Measurements from ENCODE around the gene LTBP2. TPM values are rescaled to one million over a fixed set of nuclear protein-coding genes. Genes with fewer than 3 reads are reported as not detected.

LTBP2 gene
- total and polyA plus RNA-seq, 7 donors = 0.46 to 71.2 (median 12.1) TPM

GRCh38 chr14:74472601-74473000 lies 139.4 kb downstream of the LTBP2 start:
- WGBS, 2 donors = 87 to 91% methylated on average over 2 of the region's 2 CpGs
- DNase-seq = no peak
- Histone ChIP-seq H3K4me3 (no peak overlapping the region), H3K9me3 (no peaks in the 10 kb centered on the region), H3K4me1 (no peaks in the 10 kb centered on the region), H3K27ac (no peak overlapping the region), H3K36me3 (peaks cover 0 to 37% (median 4%) of the 10 kb centered on the region in 4 donors), H3K27me3 (no peaks in the 10 kb centered on the region)
- TF ChIP-seq POLR2AphosphoS5 (IDR thresholded peaks at IDR 0.05) (no peak), CTCF (IDR thresholded peaks at IDR 0.05) (no peak), EP300 (IDR thresholded peaks at IDR 0.05) (no peak), POLR2A (IDR thresholded peaks at IDR 0.05) (no peak)
- intact Hi-C loops (cut with DNase I) = no loop called here

DNA sequence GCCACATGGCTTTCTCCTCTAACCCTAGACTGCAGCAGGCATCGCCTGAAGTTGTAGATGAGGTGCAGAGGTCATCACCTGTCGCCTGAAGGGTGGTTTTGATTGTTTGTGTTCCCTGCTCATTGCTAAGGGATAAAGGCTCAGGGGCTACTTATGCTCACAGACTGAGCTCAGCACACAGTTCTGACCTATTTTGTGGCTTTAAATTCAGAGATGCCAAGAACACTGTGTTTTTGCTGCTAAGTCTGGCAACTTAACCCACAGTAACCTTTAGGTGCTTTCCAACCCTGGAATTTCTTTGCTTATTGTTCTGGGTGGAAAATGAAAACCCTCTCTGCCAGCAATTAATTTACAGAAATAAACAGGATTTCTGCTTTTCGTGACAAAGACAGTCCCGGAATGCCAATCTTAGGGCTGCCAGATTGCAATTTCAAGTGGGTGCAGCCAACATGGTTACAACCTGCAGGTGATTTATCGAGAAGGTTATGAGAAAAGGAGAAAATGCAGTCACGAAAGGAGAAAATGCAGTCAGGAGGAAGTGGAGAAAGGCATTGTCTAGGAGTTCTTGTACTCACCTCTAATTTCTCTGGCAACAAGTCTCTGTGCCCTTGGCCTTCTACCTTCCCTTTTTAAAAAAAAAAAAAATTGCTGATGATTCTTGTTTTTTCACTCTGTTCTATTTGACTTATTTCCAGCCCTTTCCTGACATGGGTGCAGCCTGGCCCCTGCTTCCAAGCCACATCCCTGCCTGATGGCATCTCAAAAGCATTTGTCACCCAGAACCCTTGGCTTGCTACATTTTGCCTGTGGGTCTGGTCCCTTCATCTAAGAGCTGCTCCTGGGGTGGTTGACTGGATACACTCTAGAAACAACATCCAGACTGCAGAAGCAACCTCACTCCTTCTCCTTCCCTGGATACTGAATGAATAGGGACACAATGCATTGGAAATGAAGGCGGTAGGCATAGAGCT lies 142.2 kb downstream of the LTBP2 start:
- intact Hi-C loops (cut with DNase I) = no loop called here
- TF ChIP-seq CTCF (IDR thresholded peaks at IDR 0.05) (no peak), EP300 (IDR thresholded peaks at IDR 0.05) (no peak), POLR2AphosphoS5 (IDR thresholded peaks at IDR 0.05) (no peak), POLR2A (IDR thresholded peaks at IDR 0.05) (no peak)
- Histone ChIP-seq H3K27me3 (no peaks in the 10 kb centered on the region), H3K4me3 (no peak overlapping the region), H3K27ac (no peak overlapping the region), H3K36me3 (peaks cover 0 to 15% (median 4%) of the 10 kb centered on the region in 4 donors), H3K4me1 (no peaks in the 10 kb centered on the region), H3K9me3 (no peaks in the 10 kb centered on the region)
- 86 to 89% methylated on average over 7 of the region's 7 CpGs for WGBS, 2 donors
- no peak for DNase-seq

- no peak overlapping the region for H3K4me3 ChIP-seq
- intact Hi-C loops (cut with DNase I) = no loop called here
- no peaks in the 10 kb centered on the region for H3K4me1 ChIP-seq
- TF ChIP-seq EP300 (IDR thresholded peaks at IDR 0.05) = no peak
- TF ChIP-seq CTCF (IDR thresholded peaks at IDR 0.05) = no peak
- TF ChIP-seq POLR2A (IDR thresholded peaks at IDR 0.05) = no peak
- TF ChIP-seq POLR2AphosphoS5 (IDR thresholded peaks at IDR 0.05) = no peak
- no peak for DNase-seq
- H3K27ac ChIP-seq = no peak overlapping the region
- 93 to 94% methylated on average over 3 of the region's 3 CpGs for WGBS, 2 donors
- H3K36me3 ChIP-seq = peaks cover 0 to 4% (median under 1%) of the 10 kb centered on the region in 4 donors
- no peaks in the 10 kb centered on the region for H3K27me3 ChIP-seq
- H3K9me3 ChIP-seq = no peaks in the 10 kb centered on the region
Measured at GRCh38 chr14:74468513-74468912, 143.5 kb downstream of the LTBP2 start.

- Histone ChIP-seq H3K36me3 (no peaks in the 10 kb centered on the region), H3K27ac (no peak overlapping the region), H3K27me3 (no peaks in the 10 kb centered on the region), H3K9me3 (no peaks in the 10 kb centered on the region), H3K4me3 (no peak overlapping the region), H3K4me1 (no peaks in the 10 kb centered on the region)
- intact Hi-C loops (cut with DNase I) = no loop called here
- no peak for DNase-seq
- TF ChIP-seq CTCF (IDR thresholded peaks at IDR 0.05) (no peak), EP300 (IDR thresholded peaks at IDR 0.05) (no peak), POLR2AphosphoS5 (IDR thresholded peaks at IDR 0.05) (no peak), POLR2A (IDR thresholded peaks at IDR 0.05) (no peak)
- WGBS, 2 donors = 89 to 91% methylated on average over 2 of the region's 2 CpGs
Measured at GRCh38 chr14:74465335-74465734, 146.7 kb downstream of the LTBP2 start.

Measured in sigmoid colon (tissue), 7 donors.